GM23338 (cell line): ENCODE measurements around the gene CASP1. TPM values are rescaled to one million over a fixed set of nuclear protein-coding genes. Genes with fewer than 3 reads are reported as not detected.

Source experiments
- ATAC-seq: fragments of 200-7000 bp; cut with Tn5 transposase; 3 replicates; pipeline ENCODE4 v1.9.1; 2020
- DNase-seq: peaks from one replicate; pipeline ENCODE4 v3.0.0-alpha.2; 2015; ENCODE audit warnings: low spot score
- H2AFZ ChIP-seq: fragments of 200-600 bp; sonication (generic); 2 replicates; pipeline ENCODE4 v1.8.0; 2016; ENCODE audit warnings: antibody characterized with exemption, mild to moderate bottlenecking, moderate library complexity
- H3F3A ChIP-seq: fragments of 200-600 bp; sonication (generic); replicated peaks from 2 replicates; pipeline ENCODE4 v1.8.0; 2017; ENCODE audit warnings: antibody characterized with exemption, mixed run types, low read depth
- H3K27ac ChIP-seq: fragments of 200-600 bp; sonication (generic); 2 replicates; pipeline ENCODE4 v1.6.1; 2016; ENCODE audit warnings: low read depth
- H3K27me3 ChIP-seq: fragments of 200-600 bp; sonication (generic); 2 replicates; pipeline ENCODE4 v1.8.0; 2016; ENCODE audit warnings: mild to moderate bottlenecking, mixed run types, moderate library complexity; ENCODE audit not compliant: insufficient read depth
- H3K36me3 ChIP-seq: fragments of 200-600 bp; sonication (generic); 2 replicates; pipeline ENCODE4 v1.8.0; 2016; ENCODE audit warnings: mild to moderate bottlenecking; ENCODE audit not compliant: insufficient read depth
- H3K4me1 ChIP-seq: fragments of 200-600 bp; sonication (generic); 2 replicates; pipeline ENCODE4 v1.8.0; 2016; ENCODE audit warnings: mild to moderate bottlenecking, moderate library complexity; ENCODE audit not compliant: insufficient read depth
- H3K4me2 ChIP-seq: fragments of 200-600 bp; sonication (generic); 2 replicates; pipeline ENCODE4 v1.7.1; 2017; ENCODE audit warnings: mixed run types
- H3K4me3 ChIP-seq: fragments of 200-600 bp; sonication (generic); 2 replicates; pipeline ENCODE4 v1.6.1; 2016; ENCODE audit warnings: mixed run types
- H3K79me2 ChIP-seq: fragments of 200-600 bp; sonication (generic); replicated peaks from 2 replicates; pipeline ENCODE4 v1.8.0; 2017; ENCODE audit warnings: mild to moderate bottlenecking; ENCODE audit not compliant: insufficient read depth
- H3K9me2 ChIP-seq: fragments of 200-600 bp; sonication (generic); 2 replicates; pipeline ENCODE4 v1.8.0; 2017; ENCODE audit not compliant: insufficient read depth
- H4K20me1 ChIP-seq: fragments of 200-600 bp; sonication (generic); replicated peaks from 2 replicates; pipeline ENCODE4 v1.8.0; 2017; ENCODE audit warnings: mild to moderate bottlenecking; ENCODE audit not compliant: insufficient read depth
- H3K27ac Mint-ChIP-seq: 2 replicates; pipeline ENCODE4 v1.8.0; 2020; ENCODE audit warnings: inconsistent platforms, mild to moderate bottlenecking, moderate library complexity, mixed read lengths
- H3K27me3 Mint-ChIP-seq: 3 replicates; pipeline ENCODE4 v1.8.0; 2022; ENCODE audit warnings: low read depth, mild to moderate bottlenecking, moderate library complexity, mixed read lengths, inconsistent platforms; ENCODE audit not compliant: insufficient read depth, poor library complexity
- H3K36me3 Mint-ChIP-seq: 3 replicates; pipeline ENCODE4 v1.8.0; 2021; ENCODE audit warnings: low read depth, mild to moderate bottlenecking, inconsistent platforms, moderate library complexity, mixed read lengths
- H3K4me1 Mint-ChIP-seq: 3 replicates; pipeline ENCODE4 v1.8.0; 2020; ENCODE audit warnings: mild to moderate bottlenecking, inconsistent platforms, mixed read lengths
- H3K4me3 Mint-ChIP-seq: 3 replicates; pipeline ENCODE4 v1.8.0; 2021; ENCODE audit warnings: moderate library complexity, mild to moderate bottlenecking, inconsistent platforms, mixed read lengths
- H3K9me3 Mint-ChIP-seq: 3 replicates; pipeline ENCODE4 v1.8.0; 2020; ENCODE audit warnings: moderate library complexity, mild to moderate bottlenecking, inconsistent platforms, mixed read lengths
- CREB1 ChIP-seq: fragments of 250-450 bp; sonication (Bioruptor Pico); IDR thresholded peaks from 2 replicates; pipeline ENCODE4 v1.5.0; 2020; ENCODE audit warnings: low read depth, mild to moderate bottlenecking, moderate library complexity
- CTCF ChIP-seq, 2 experiments: fragments of 200-600 bp in 1 of 2; sonication (generic) in 1 of 2; conservative IDR thresholded peaks; 2 replicates each; pipeline versions ENCODE4 v1.5.1 to v1.6.1; 2016 to 2017; ENCODE audit warnings: antibody characterized with exemption in 2 of 2, low read depth in 2 of 2, mild to moderate bottlenecking in 2 of 2, moderate library complexity in 1 of 2
- ETS1 ChIP-seq: IDR thresholded peaks from 2 replicates; pipeline ENCODE4 v1.6.1; 2016; ENCODE audit warnings: antibody characterized with exemption
- EZH2 ChIP-seq: fragments of 200-600 bp; sonication (generic); IDR thresholded peaks from one replicate; pipeline ENCODE4 v1.8.0; 2017; ENCODE audit warnings: antibody characterized with exemption, mild to moderate bottlenecking, low read depth; ENCODE audit not compliant: unreplicated experiment
- EZH2phosphoT487 ChIP-seq: fragments of 200-600 bp; sonication (generic); IDR thresholded peaks from one replicate; pipeline ENCODE4 v1.8.1; 2018; ENCODE audit warnings: antibody characterized with exemption; ENCODE audit not compliant: unreplicated experiment
- JUNB ChIP-seq: IDR thresholded peaks from one replicate; pipeline ENCODE4 v1.6.1; 2016; ENCODE audit warnings: antibody characterized with exemption; ENCODE audit not compliant: unreplicated experiment
- NANOG ChIP-seq: IDR thresholded peaks from 2 replicates; pipeline ENCODE4 v1.6.1; 2016; ENCODE audit warnings: antibody characterized with exemption, borderline replicate concordance
- POLR2AphosphoS5 ChIP-seq: IDR thresholded peaks from 2 replicates; pipeline ENCODE4 v1.6.1; 2016; ENCODE audit warnings: antibody characterized with exemption, low read depth
- STAT1 ChIP-seq: IDR thresholded peaks from one replicate; pipeline ENCODE4 v1.6.1; 2016; ENCODE audit warnings: antibody characterized with exemption; ENCODE audit not compliant: unreplicated experiment
- ZNF114 ChIP-seq: fragments of 250-450 bp; sonication (Bioruptor Pico); IDR thresholded peaks from 2 replicates; pipeline ENCODE4 v1.5.0; 2020; ENCODE audit warnings: mild to moderate bottlenecking, moderate library complexity
- ZNF331 ChIP-seq: fragments of 250-450 bp; sonication (Bioruptor Pico); IDR thresholded peaks from 2 replicates; pipeline ENCODE4 v1.5.0; 2020; ENCODE audit warnings: low read depth, mild to moderate bottlenecking, moderate library complexity
- ZNF462 ChIP-seq: fragments of 250-450 bp; sonication (Bioruptor Pico); IDR thresholded peaks from 2 replicates; pipeline ENCODE4 v1.5.0; 2020; ENCODE audit warnings: mild to moderate bottlenecking, moderate library complexity
- polyA plus RNA-seq: library from polyadenylated mRNA; unstranded; fragments of >200 nt; fragmentation: Nextera tagmentation; extraction: Ambion mirVana; gene quantifications from 2 replicates; pipeline ENCODE4 v1.2.1, GENCODE V29; 2016
- total RNA-seq: library from RNA; depleted of rRNA; stranded (reverse); fragments of >200 nt; shearing (Covaris generic); gene quantifications from 2 replicates; pipeline ENCODE4 v1.2.3, GENCODE V29; 2014
- TF ChIP-seq, protein P1 (sequence below): IDR thresholded peaks from one replicate; pipeline ENCODE4 v1.6.1; 2018; ENCODE audit warnings: antibody characterized with exemption; ENCODE audit not compliant: unreplicated experiment

The CASP1 gene
- total and polyA plus RNA-seq, 2 experiments from 2014 or later = 0.10 TPM; not detected in 1

DNA sequence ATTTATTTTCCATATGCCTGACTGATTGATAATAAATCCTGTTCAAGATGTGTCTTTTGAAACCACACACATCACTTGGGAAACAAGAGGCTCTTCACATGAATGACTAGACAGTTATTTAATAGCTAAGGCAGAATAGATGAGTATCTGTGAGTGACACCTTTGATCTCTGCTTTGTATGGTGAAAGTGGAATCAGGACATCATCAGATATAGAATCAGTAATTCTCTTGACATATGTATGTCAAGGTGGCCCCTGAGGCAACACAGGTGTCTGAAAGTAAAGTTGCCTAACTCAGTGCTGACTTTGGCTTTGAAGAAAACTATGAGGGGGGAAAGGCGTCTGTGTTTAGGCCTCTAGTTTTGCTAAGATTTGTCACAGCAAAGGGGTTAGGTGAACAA, 55.1 kb downstream of the CASP1 start:
- Histone ChIP-seq H4K20me1 (no peaks in the 10 kb centered on the region), H3K4me3 (no peak overlapping the region), H3K9me2 (0 out of 2 replicates have a peak, but pooled peaks cover 7% of the 10 kb centered on the region), H3K27me3 (no peaks in the 10 kb centered on the region), H3K79me2 (no peaks in the 10 kb centered on the region), H2AFZ (no peak overlapping the region), H3K36me3 (no peaks in the 10 kb centered on the region), H3K4me1 (no peaks in the 10 kb centered on the region), H3K27ac (no peak overlapping the region), H3F3A (no peaks in the 10 kb centered on the region), H3K4me2 (no peak overlapping the region)
- Mint-ChIP-seq H3K36me3 (peaks cover 3% of the 10 kb centered on the region; the same call in 2 of the 3 replicates), H3K4me1 (no peaks in the 10 kb centered on the region), H3K27me3 (no peaks in the 10 kb centered on the region), H3K27ac (no peak overlapping the region), H3K9me3 (peaks cover 6% of the 10 kb centered on the region), H3K4me3 (no peak overlapping the region)
- TF ChIP-seq ETS1 = no peak
- TF ChIP-seq ZNF331 (CRISPR knock-in tag) = no peak
- TF ChIP-seq ZNF114 (CRISPR knock-in tag) = no peak
- TF ChIP-seq EZH2phosphoT487 = no peak
- TF ChIP-seq NANOG = no peak
- TF ChIP-seq, protein P1, sequence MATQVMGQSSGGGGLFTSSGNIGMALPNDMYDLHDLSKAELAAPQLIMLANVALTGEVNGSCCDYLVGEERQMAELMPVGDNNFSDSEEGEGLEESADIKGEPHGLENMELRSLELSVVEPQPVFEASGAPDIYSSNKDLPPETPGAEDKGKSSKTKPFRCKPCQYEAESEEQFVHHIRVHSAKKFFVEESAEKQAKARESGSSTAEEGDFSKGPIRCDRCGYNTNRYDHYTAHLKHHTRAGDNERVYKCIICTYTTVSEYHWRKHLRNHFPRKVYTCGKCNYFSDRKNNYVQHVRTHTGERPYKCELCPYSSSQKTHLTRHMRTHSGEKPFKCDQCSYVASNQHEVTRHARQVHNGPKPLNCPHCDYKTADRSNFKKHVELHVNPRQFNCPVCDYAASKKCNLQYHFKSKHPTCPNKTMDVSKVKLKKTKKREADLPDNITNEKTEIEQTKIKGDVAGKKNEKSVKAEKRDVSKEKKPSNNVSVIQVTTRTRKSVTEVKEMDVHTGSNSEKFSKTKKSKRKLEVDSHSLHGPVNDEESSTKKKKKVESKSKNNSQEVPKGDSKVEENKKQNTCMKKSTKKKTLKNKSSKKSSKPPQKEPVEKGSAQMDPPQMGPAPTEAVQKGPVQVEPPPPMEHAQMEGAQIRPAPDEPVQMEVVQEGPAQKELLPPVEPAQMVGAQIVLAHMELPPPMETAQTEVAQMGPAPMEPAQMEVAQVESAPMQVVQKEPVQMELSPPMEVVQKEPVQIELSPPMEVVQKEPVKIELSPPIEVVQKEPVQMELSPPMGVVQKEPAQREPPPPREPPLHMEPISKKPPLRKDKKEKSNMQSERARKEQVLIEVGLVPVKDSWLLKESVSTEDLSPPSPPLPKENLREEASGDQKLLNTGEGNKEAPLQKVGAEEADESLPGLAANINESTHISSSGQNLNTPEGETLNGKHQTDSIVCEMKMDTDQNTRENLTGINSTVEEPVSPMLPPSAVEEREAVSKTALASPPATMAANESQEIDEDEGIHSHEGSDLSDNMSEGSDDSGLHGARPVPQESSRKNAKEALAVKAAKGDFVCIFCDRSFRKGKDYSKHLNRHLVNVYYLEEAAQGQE = no peak
- no peak for TF ChIP-seq POLR2AphosphoS5
- TF ChIP-seq ZNF462 (CRISPR knock-in tag) = no peak
- TF ChIP-seq CTCF (conservative IDR thresholded peaks at IDR 0.05; ENCODE audit: low read depth in 2 of 2) = no peak
- no peak for TF ChIP-seq JUNB
- TF ChIP-seq STAT1 = no peak
- TF ChIP-seq CREB1 (CRISPR knock-in tag) = no peak
- no peak for TF ChIP-seq EZH2
- ATAC-seq = no peak
- DNase-seq = no peak
